ENCODE measurements around the gene ANKRD60.

Gene ANKRD60, protein sequence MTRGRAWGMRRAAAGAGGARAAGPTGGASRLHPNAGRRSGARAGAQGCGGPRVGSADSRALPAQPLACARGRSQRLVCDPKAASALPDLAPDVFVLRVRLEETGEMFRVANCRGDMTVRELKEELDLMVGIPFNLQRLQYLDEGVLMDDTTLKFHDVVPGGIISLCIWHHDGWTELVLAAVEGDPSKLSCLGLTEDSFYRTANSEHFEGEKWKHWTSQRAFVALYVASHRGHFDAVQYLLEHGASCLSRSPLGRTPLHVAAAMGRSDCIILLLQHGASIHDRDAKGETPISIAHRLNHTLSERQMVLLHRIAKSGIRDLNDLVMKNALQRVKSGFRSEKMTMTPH

DNA sequence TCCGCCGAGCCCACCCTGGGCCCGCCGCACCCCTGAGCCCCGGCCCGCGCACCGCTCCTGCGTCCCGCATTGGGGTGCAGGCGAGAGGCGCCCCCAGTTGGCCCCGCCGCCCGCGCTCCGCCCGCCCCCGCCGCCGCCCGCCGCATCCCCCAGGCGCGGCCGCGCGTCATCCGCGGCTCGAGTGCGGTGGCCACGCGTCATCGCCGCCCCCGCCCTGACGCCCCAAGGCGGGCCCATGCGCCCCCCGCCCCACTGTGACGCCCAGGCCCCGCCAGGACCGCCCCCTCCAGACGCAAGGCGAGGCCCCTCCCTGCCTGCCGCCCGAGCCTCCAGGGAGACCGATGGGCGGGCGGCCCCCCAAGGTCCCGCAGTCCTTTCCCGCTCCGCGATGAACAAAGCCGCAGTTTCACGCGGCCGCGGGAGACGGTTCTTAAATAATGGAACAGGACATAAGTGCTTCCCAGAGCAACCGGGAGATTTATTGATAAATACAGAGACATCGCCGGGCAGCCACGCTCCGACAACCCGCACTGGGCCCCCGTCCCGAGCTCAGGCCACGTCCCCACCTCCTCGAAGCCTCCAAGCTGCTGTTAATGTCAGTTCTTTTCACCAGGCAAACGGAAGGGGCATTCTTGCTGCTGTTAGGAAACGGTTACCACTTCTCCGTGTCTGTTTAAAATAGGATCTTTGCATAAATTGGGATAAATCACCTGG lies at the start of gene ANKRD60:
ANKRD60 (minus strand) TSS at position 170 of the 714 bp plus-strand sequence; CDS start at position 170, 0 bp downstream.
- Mint-ChIP-seq H3K9me3 (no peaks in the 10 kb centered on the region), H3K27me3 (ENCODE audit: low read depth) (peaks cover 46% of the 10 kb centered on the region), H3K4me3 (peak within 1 kb of the TSS; percentile 46), H3K27ac (no peak within 1 kb of the TSS), H3K4me1 (ENCODE audit: low read depth) (peaks cover 6% of the 10 kb centered on the region), H3K36me3 (ENCODE audit: low read depth) (peaks cover 13% of the 10 kb centered on the region)
- DNase-seq (ENCODE audit: low spot score): peak; percentile 62

DNA sequence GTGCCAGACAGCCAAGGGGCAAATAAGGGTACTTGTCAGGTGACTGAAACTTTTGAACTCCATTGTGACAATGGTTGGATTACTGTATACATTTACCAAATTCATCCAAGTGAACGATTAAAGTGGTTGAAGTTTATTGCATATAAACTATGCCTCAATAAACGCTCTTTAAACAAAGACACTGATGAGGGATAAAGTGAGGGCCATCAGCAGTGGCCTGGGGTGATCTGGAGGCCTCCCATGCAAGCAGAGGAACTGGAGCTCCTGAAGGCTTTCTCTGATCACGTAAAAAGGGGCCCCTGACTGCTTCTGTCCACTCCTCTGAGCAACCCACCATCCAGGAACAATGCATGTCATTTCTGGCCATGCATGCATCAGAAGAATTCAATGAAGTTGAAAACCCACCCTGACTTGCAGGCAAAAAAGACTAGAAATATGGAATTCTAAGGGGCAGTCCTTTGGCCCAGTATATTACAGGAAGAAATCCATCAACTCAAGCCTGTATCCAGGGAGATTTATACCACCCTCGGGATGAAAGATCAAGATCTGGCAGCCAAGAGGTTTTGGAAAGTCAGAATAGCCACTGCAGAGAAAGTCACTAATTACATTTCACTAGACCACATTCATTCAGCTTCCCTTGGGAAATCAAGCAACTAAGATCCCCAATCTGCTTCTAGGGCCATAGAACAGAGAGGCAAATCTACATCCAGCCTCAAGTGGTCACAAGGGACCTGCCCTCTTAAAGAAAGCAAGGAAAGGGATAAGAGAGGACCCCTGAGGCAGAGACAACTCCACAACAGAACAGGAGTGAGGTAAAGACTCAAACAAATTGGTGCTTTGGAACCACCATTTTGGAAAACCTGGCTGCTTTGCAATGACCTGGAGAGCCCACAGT lies 49.4 kb upstream of the ANKRD60 start:
- H3K4me1 Mint-ChIP-seq (ENCODE audit: low read depth): peaks cover 2% of the 10 kb centered on the region
- peaks cover 16% of the 10 kb centered on the region for H3K9me3 Mint-ChIP-seq
- H3K27me3 Mint-ChIP-seq (ENCODE audit: low read depth): no peaks in the 10 kb centered on the region
- no peak for DNase-seq (ENCODE audit: low spot score)
- H3K4me3 Mint-ChIP-seq: no peak overlapping the region
- peaks cover 34% of the 10 kb centered on the region for H3K36me3 Mint-ChIP-seq (ENCODE audit: low read depth)
- H3K27ac Mint-ChIP-seq: no peak overlapping the region

DNA sequence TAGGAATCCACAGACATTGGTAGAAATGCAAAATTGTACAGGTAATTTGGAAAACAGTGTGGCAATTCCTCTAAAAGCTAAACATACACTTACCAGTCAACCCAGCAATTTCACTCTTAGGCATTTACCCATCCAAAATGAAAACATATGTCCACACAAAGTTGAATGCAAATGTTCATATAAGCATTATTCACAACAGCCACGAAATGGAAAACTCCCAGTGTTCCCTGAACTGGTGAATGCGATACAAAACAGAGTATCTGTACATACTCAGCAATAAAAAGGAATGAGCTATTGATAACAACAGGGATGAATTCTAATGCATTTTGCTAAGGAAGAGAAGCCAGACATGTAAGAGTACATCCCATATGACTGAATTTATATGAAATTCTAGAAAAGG lies 48.7 kb upstream of the ANKRD60 start:
- Mint-ChIP-seq H3K27ac (no peak overlapping the region), H3K4me1 (ENCODE audit: low read depth) (peaks cover 5% of the 10 kb centered on the region), H3K4me3 (no peak overlapping the region), H3K27me3 (ENCODE audit: low read depth) (no peaks in the 10 kb centered on the region), H3K36me3 (ENCODE audit: low read depth) (peaks cover 35% of the 10 kb centered on the region), H3K9me3 (peaks cover 16% of the 10 kb centered on the region)
- DNase-seq (ENCODE audit: low spot score): no peak

DNA sequence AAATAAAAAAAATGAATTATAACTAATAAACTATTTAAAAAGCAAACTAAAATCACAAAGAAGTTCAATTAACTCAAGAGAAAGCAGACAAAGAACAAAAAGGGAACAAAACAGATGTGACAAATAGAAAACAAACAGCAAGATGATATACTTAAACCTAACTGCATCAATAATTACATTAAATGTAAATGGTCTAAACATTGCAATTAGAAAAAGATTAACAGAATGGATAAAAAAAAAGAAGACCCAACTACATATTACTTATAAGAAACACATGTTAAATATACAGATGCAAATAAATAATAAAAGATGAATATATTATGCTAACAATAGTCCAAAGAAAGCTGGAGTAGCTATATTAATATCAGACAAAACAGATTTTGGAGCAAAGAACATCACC lies 45.9 kb upstream of the ANKRD60 start:
- H3K4me3 Mint-ChIP-seq: no peak overlapping the region
- no peaks in the 10 kb centered on the region for H3K27me3 Mint-ChIP-seq (ENCODE audit: low read depth)
- peaks cover 16% of the 10 kb centered on the region for H3K9me3 Mint-ChIP-seq
- no peak overlapping the region for H3K27ac Mint-ChIP-seq
- H3K4me1 Mint-ChIP-seq (ENCODE audit: low read depth): peaks cover 16% of the 10 kb centered on the region
- no peak for DNase-seq (ENCODE audit: low spot score)
- peaks cover 41% of the 10 kb centered on the region for H3K36me3 Mint-ChIP-seq (ENCODE audit: low read depth)

DNA sequence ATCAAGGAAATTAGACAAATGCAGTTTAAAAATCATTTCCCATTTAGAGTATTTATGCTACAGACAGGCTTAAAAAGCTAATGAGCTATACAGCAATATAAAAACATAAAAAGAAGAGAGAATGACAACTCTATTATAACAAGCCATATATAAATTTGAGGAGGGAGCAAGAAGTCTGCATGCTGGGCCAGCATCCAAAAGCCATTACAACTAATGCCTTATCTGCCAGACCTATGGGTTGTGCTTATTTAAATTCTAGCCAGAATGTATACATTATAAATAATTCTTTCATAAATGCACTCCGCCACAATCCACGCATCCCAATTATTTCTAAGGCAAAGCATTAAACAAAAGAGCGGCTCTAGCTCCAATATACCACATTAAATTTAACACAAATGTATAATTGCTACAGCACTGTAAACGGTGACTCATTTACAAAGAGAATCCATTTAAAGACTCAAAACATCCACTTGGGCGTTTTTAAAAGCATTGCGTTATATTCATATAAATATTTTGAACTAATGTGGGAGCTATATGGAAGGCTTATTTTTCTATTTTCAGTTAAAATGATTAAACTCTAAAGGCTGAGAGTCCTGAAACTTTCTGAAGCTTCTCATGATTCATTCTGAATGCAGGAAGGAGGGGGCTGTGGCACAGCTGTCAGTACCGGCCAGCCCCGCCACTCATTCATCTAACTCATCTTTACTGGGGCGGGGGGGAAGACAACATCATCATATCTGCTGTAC lies 43.3 kb upstream of the ANKRD60 start:
- Mint-ChIP-seq H3K9me3 (peaks cover 16% of the 10 kb centered on the region), H3K4me3 (no peak overlapping the region), H3K4me1 (ENCODE audit: low read depth) (peaks cover 35% of the 10 kb centered on the region), H3K27me3 (ENCODE audit: low read depth) (no peaks in the 10 kb centered on the region), H3K27ac (no peak overlapping the region), H3K36me3 (ENCODE audit: low read depth) (peaks cover 42% of the 10 kb centered on the region)
- peak; percentile 72 for DNase-seq (ENCODE audit: low spot score)

DNA sequence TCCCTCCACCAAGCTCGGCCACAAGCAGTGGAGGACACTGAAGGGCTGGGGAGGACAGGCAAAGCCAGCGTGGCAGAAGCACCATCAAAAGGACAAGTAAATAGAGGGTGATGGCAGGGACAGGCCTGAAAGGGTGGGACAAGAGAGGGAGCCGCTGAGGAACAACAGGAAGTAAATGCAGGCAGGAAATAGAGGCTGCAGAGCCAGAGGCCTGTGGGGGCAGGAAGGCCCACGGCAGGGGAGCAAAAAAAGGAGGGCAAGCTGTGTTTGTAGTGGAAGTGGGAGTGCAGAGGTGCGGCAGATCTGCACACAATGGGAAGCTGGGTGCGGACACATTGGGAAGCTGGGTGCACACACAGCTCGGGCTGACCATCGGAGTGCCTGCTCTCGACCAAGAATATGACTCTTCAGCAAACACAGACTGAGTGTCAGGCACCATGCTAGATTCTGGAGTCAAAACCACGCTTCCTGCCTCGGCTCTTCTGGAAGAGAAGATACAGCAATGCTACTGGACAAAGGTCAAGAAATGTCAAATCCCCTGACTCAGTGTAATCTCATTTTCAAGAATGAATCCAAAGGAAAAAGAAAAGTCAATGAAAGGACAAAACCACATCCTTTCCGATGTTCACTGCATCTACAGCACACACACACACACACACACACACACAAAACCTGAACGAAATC lies 40.6 kb upstream of the ANKRD60 start:
- Mint-ChIP-seq H3K9me3 (peaks cover 4% of the 10 kb centered on the region), H3K27ac (peak overlapping the region; percentile 52), H3K4me3 (peak overlapping the region; percentile 52), H3K36me3 (ENCODE audit: low read depth) (peaks cover 35% of the 10 kb centered on the region), H3K4me1 (ENCODE audit: low read depth) (peaks cover 35% of the 10 kb centered on the region), H3K27me3 (ENCODE audit: low read depth) (no peaks in the 10 kb centered on the region)
- peak; percentile 48 for DNase-seq (ENCODE audit: low spot score)

DNA sequence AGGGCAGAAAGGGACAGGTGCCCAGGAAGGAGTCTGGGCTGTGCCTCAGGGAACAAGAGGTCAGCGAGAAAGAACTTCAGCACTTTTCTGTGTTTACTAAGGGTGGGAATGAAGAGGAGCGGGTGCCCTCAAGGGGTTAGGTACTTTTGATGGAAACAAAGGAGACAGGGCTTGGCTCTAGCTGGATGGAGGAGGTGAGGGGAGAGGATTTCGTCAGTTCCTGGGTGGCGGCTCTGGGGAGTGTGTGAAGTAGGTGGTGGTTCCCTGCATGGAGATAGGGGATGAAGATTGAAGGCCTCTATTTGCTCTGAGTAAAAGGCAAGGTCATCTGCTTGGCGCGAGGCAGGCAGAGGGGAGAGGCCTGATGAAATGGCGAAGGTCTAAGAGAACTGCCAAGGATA lies 40.0 kb upstream of the ANKRD60 start:
- H3K4me1 Mint-ChIP-seq (ENCODE audit: low read depth): peaks cover 35% of the 10 kb centered on the region
- H3K36me3 Mint-ChIP-seq (ENCODE audit: low read depth): peaks cover 31% of the 10 kb centered on the region
- DNase-seq (ENCODE audit: low spot score): no peak
- H3K27ac Mint-ChIP-seq: peak overlapping the region; percentile 52
- H3K9me3 Mint-ChIP-seq: no peaks in the 10 kb centered on the region
- H3K27me3 Mint-ChIP-seq (ENCODE audit: low read depth): no peaks in the 10 kb centered on the region
- peak overlapping the region; percentile 52 for H3K4me3 Mint-ChIP-seq

DNA sequence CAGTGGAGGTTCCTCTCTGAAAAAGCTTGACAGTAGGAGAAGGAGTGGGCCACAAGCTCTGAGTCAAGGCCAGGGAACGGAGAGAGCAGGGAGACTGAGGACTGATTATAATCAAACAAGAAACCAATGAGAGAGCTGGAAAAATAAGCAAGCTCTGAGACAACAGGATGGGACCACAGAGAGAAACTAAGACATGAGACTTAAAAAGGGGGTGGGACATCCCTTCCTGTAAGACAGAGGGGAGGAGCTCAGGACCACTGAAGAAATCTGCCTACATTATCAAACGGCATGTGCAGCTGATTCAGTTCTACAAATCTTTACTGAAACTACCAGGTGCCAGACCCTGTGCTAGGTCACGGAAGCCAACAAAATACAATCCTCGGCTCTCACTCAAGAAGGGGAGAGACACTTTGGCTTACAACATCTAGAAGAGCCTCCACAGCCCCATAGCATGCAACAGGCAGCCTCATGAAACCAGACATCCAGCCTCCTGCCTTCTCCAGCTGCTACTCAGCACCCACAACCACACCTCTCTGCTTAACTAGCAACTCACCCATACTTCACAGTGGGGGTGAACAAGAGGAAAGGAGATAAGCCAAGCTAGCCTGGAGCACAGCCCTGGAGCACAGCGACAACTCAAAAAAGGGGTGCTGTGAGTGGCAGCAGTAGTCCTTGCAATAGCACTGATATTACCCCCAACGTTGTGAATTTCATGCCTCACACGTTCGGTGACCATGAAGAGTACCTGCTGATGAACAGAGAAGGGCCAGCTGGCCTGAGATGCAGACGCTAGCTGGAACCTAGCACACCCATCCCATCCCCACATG lies 39.1 kb upstream of the ANKRD60 start:
- no peak for DNase-seq (ENCODE audit: low spot score)
- H3K27me3 Mint-ChIP-seq (ENCODE audit: low read depth): no peaks in the 10 kb centered on the region
- peaks cover 33% of the 10 kb centered on the region for H3K4me1 Mint-ChIP-seq (ENCODE audit: low read depth)
- H3K36me3 Mint-ChIP-seq (ENCODE audit: low read depth): peaks cover 32% of the 10 kb centered on the region
- H3K9me3 Mint-ChIP-seq: no peaks in the 10 kb centered on the region
- H3K27ac Mint-ChIP-seq: peak overlapping the region; percentile 66
- no peak overlapping the region for H3K4me3 Mint-ChIP-seq

DNA sequence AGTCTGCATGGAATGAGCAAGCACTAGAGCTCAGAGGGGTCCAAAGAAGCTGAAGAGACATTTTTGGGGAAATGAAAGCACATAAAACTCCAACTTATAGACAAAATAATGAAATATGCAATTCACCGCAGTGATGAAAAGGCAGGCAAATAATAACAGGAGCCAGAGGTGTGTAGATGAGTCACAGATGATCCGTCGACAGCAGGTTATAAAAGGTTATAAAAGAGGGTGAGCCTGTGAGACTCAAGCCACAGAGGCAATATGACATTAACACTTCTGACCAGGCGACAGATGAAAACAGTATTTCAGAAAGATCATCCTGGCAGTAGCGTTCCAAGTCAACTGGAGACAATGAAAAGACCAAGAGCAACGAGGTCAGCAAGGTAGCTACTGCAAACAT lies 35.8 kb upstream of the ANKRD60 start:
- Mint-ChIP-seq H3K27me3 (ENCODE audit: low read depth) (no peaks in the 10 kb centered on the region), H3K36me3 (ENCODE audit: low read depth) (peaks cover 27% of the 10 kb centered on the region), H3K9me3 (no peaks in the 10 kb centered on the region), H3K27ac (no peak overlapping the region), H3K4me1 (ENCODE audit: low read depth) (peaks cover 19% of the 10 kb centered on the region), H3K4me3 (no peak overlapping the region)
- DNase-seq (ENCODE audit: low spot score): no peak

DNA sequence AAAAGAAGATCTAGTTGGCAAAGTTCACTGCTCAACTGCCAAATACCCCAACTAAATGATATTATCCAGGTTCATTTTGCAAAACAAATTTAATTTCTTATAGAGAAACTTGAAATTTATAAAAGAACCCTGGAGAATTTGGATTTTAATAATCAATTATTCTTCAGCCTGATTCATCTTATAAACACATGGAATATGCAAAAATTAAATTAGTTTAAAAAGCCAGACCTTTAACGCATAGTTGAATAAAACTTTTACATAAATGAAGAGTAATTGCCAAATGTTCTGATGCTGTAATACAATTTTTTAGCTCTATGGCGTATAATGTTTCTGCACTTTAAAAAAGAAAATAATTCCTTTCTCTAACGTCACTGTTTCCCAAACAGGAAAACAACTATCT lies 33.2 kb upstream of the ANKRD60 start:
- no peak overlapping the region for H3K27ac Mint-ChIP-seq
- DNase-seq (ENCODE audit: low spot score): no peak
- no peak overlapping the region for H3K4me3 Mint-ChIP-seq
- H3K9me3 Mint-ChIP-seq: no peaks in the 10 kb centered on the region
- H3K4me1 Mint-ChIP-seq (ENCODE audit: low read depth): peaks cover 7% of the 10 kb centered on the region
- peaks cover 18% of the 10 kb centered on the region for H3K36me3 Mint-ChIP-seq (ENCODE audit: low read depth)
- H3K27me3 Mint-ChIP-seq (ENCODE audit: low read depth): no peaks in the 10 kb centered on the region

DNA sequence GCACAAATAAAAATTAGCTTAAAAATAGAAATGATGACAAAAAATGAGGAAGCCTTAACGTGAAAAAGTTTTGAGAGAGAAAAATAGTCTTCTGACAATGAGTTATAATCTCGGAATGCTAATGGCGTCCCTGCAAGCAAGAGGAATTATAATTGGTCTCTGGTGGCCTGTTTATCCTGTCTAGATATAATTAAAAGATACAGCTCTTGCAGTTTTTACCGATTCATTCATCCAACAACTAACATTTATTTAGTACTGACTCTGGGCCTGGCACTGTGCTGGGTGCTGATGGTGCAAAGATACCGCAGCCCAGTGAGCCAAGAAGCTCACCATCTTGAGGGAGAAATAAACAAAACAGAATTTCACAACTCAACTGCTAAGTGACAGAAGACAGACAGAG lies 31.6 kb upstream of the ANKRD60 start:
- H3K4me1 Mint-ChIP-seq (ENCODE audit: low read depth): peaks cover 7% of the 10 kb centered on the region
- no peak overlapping the region for H3K4me3 Mint-ChIP-seq
- H3K36me3 Mint-ChIP-seq (ENCODE audit: low read depth): peaks cover 14% of the 10 kb centered on the region
- no peaks in the 10 kb centered on the region for H3K9me3 Mint-ChIP-seq
- H3K27ac Mint-ChIP-seq: no peak overlapping the region
- no peaks in the 10 kb centered on the region for H3K27me3 Mint-ChIP-seq (ENCODE audit: low read depth)
- DNase-seq (ENCODE audit: low spot score): no peak

DNA sequence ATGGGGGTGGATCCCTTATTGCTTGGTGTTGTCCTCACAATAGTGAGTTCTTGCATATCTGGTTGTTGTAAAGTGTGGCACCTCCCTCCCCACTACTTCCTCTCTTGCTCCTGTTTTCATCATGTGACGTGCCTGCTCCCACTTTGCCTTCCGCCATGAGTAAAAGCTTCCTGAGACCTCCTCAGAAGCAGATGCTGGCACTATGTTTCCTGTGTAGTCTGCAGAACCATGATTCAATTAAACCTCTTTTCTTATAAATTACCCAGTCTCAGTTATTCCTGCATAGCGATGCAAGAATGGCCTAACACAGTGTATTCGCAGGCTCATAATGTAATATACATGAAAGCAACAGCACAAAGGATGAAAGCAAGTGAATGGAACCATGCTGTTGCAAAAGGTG lies 28.4 kb upstream of the ANKRD60 start:
- peaks cover 14% of the 10 kb centered on the region for H3K4me1 Mint-ChIP-seq (ENCODE audit: low read depth)
- peaks cover 13% of the 10 kb centered on the region for H3K9me3 Mint-ChIP-seq
- DNase-seq (ENCODE audit: low spot score): no peak
- no peaks in the 10 kb centered on the region for H3K27me3 Mint-ChIP-seq (ENCODE audit: low read depth)
- H3K4me3 Mint-ChIP-seq: no peak overlapping the region
- peaks cover 25% of the 10 kb centered on the region for H3K36me3 Mint-ChIP-seq (ENCODE audit: low read depth)
- no peak overlapping the region for H3K27ac Mint-ChIP-seq
